ENCODE results near the gene KATNAL1.

The KATNAL1 gene

DNA sequence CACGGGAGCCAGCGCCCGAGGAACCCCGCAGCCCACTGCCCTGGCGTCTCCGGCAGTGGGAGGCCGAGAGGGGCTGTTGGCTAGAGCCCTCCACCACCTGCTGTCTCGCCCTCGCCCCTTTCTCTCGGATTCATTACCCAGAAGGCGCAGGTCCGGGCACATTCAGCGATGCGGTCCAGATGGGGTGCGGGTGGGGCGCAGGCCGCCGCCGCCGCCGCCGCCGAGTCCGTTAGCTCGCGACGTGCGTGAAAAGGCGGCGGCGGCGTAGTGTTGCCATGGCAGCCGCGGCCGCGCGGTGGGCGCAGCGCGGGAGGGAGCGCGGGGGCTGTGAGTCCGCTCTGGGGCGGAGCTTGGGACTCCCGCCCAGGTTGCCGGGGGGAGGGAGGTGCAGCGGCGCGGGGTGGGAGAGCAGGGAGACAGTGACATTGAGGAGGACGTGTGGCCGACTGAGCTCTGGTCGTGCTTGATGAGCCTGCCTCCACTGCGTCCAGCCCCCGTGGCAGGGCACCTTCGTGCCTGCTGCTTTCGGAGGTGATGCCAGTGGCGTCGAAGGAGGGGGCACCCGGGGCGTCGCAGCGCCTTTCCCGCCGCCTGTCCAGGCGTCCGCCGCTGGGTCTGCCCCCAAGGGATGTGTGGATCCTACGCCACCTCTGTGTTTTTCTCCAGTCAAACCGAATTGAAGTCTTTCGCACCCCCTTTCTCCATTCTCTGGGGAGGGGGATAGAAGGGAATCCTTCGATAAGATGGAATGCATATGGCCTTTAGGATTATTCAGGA lies at the start of gene KATNAL1:
TSS of gene KATNAL1 (minus strand) at position 358 of the 777 bp plus-strand sequence. CDS start 23,774 bp downstream, outside the sequence.
- DNase-seq (ENCODE audit: low read depth in 2 of 2) = peak; percentile 45 to 71

DNA sequence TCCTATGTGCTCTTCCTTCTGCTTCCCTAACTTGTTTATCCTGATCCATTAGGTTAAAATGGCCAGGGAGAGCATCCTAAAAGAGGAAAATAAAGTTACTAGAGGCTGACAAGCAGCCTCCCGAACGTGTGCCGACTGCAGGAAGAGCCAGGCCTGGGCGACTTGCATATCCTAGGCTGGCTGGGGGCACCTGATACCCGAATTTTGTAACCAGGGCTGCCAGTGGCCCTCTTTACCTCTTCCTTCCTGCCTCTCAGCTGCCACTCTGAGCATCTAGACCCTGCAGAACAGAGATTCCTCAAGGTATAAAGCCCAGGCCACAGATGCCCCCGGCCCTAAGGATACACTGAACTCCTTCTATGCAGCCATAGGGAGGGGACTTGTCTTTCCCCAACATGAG lies 48.5 kb upstream of the KATNAL1 start:
- no peak for DNase-seq (ENCODE audit: low read depth in 2 of 2)

DNA sequence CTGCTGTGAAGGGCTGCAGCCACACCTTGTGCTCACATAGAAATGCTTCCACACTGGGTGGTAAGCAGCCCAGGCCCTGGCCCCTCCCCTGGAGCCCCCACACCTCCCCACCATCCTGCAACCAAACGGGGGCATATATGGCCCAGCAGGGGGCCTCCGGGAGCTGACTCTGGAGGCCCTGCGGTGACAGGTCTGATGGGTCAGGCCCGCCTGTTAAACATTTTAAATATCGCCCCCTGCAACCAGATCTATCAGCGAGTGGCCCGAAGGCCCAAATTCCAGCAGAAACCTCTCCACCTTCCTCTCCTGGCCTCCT lies 48.0 kb upstream of the KATNAL1 start:
- peak in 1 of 2 donors; percentile 32 for DNase-seq (ENCODE audit: low read depth in 2 of 2)

- no peak for DNase-seq (ENCODE audit: low read depth in 2 of 2)
Observed at GRCh38 chr13:30354493-30355383, 47.4 kb upstream of the KATNAL1 start.

DNA sequence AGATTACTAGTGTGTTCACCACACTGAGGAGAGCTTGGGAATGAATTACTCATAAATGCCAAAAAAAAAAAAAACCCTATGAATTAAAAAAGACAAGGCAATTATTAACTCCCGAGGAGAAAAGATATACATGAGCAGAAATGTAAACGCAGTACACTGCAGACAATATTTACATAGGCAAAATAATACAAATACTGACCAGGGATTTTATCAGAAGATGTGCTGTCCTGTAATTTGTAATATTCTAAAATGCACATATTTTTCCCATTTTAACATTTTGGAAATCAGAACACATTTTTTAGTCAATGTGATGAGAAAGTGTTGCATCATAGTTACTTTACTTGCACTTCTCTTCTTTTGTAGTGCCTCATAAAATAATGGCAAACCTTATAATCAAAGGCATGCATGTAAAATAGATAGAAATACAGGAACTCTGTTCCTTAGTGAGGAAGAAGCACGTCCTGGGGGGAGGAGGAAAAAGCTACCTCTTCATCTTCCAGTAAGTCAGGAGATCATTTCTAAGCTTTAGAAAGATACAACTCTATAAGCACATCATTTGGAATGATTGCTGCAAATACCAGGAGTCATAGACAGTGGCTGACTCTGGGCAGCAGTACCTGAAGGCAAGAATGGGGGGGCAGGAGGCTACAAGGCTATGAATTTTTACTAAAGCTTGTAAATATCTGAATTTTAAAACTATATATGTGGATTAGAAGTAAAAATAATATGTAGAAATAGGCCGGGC lies 46.3 kb upstream of the KATNAL1 start:
- DNase-seq (ENCODE audit: low read depth in 2 of 2) = no peak

- no peak for DNase-seq (ENCODE audit: low read depth in 2 of 2)
Observed at GRCh38 chr13:30353060-30353459, 45.7 kb upstream of the KATNAL1 start.

- DNase-seq (ENCODE audit: low read depth in 2 of 2) = no peak
Observed at GRCh38 chr13:30352121-30352520, 44.8 kb upstream of the KATNAL1 start.

DNA sequence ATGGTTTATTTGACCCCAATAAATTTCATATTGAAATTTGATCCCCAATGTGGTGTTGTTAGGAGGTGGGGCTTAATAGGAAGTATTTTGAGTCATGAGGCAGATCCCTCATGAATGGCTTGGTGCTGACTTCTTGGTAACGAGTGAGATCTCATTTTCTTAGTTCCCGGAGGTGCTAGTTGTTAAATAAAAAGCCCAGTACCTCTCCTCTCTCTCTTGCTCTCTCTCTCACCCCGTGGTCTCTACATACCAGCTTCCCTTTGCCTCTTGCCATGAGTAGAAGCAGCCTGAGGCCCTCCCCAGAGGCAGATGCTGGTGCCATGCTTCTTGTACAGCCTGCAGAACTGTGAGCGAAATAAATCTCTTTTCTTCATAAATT lies 39.4 kb upstream of the KATNAL1 start:
- DNase-seq (ENCODE audit: low read depth in 2 of 2) = no peak

DNA sequence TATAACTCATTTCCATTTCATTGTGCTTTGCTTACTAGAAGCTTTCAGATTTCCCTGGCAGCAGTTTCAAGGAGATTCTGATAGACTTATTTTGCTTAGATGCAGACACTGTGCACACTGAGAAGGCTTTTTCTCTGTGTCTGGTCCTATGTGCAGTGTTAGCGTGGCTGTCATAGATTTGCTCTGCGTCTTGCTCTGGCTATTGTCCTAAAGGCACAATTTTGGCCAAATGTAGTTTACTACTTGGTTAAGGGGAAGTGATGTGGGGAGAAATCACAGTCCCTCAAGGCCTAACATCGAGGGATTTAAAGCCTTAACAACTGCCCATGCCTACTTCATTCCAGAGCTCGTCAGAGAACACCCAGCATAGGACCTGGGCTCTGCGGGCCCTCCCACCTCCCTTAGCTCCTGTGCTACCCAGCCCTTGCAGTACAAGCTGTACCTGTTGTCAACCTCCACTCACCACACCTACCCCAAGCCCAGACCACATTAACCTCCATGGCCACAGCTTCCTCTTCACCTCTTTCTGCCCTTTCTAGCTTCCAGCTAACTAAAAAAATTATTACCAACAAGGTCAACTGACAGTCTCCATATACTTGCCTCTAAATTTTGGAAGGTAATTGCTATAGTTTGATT lies 38.9 kb upstream of the KATNAL1 start:
- DNase-seq (ENCODE audit: low read depth in 2 of 2) = peak; percentile 28 to 40

DNA sequence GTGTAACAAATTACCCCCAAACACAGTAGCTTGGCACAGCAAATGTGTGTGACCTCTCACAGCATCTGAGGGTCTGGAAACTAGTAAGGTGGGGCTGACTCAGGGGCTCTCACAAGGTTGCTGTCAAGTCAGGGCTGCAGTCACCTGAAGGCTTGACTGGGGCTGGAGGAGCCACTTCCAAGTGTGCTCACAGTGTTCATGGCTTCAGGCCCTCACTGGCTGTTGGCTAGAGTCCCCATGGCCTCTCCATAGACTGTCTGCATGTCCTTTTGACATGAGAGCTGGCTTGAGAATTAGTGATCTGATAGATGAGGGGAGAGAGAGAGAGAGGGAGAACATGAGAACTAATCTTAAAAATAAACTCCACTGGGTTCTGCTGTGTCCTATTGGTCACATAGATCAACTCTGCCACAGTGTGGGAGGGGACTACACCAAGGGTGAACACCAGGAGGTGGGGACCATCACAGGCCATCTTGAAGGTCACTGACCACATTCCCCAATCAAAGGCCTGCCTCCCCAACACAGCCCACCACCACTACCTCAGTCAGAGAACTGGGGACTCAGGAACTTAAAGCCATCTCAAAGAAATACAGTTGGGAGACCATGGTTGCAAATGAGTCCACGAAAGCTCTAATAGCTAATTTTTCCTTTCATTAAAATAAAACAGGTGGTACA lies 38.2 kb upstream of the KATNAL1 start:
- DNase-seq (ENCODE audit: low read depth in 2 of 2) = no peak

GRCh38 chr13:30341815-30342570 lies 34.6 kb upstream of the KATNAL1 start:
- no peak for DNase-seq (ENCODE audit: low read depth in 2 of 2)

DNA sequence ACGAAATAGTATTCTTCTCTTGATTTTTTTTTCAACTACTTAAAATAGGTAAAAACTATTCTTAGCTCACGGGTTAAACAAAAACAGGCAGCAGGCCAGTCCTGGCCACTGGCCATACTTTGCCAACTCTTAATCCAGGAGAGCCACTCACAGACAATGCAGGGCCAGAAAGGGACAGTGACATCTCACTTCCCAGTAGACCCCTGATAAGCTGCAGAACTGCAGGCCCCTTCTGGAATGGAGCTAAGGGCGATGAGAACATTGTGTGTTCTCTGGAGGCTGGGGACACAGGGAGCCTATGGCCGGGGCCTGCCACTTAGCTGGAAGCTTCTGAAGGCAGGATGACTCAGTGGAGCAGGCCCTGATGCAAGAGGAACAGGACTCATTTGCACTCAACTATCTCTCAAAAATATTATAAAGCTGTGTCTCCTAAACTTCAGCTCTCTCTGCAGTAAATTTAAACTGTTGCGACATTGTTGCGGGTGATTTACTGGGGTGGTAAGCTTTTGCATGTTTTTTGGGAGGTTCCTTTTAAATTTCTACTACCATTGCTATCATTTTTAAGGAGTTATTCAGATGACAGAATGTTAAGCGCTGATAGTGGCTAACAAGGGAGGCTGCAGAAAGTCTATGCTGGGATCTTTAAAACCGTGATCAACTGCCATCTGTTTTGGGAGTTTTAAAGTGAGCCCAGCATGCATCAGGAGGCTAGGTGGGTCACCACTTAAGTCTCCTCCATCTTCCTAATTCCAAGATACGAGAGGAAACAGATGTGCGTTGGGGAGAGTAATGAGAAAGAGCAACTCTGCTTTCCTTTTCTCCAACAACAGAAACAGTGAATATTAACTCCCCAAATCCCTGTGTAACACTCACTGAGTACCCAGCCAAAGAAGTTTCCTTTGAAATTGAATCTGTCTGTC lies 33.2 kb upstream of the KATNAL1 start:
- no peak for DNase-seq (ENCODE audit: low read depth in 2 of 2)

DNA sequence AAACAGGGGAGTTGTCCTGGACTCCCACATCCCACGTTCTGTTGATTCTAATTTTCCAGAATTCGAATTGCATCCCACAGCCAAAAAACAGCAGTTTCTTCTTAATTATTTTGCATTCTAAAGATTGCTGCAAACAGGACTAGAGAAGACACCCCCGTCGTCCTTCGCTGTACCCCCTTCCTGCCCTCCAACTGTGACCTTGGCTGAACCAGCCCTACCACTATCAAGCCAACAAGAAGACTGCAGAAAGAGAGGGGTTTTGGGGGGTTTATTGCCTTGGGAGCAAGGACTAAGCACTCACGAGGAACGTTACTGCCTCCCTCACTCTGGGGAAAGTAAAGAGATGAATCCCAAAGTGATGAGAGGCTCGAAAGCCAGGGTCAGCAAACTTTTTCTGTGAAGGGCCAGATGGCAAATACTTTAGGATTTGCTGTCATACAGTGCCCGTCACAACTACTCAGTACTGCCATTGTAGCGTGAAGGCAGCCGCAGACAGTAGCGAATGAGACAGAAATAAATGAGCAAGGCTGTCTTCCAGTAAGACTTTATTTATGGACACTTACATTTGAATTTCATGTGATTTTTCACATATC lies 32.5 kb upstream of the KATNAL1 start:
- no peak for DNase-seq (ENCODE audit: low read depth in 2 of 2)

DNA sequence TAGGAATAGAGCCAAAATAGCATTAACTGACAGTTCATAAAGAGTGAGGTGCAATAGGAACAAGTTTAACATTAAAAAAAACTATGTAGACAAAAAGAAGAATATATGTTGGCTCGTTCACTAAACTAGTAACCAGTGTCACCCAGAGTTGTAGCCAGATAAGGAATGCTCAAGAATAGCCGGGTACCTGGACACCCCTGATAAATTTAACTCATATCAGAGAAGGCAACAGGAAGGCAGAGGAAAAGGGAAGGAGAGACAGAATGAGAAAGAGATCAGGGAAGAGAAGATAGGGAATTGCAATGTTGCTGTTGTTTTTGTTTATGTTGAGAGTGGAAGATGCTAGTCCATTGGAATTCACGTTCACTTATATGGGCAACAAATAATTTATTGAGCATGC lies 31.6 kb upstream of the KATNAL1 start:
- no peak for DNase-seq (ENCODE audit: low read depth in 2 of 2)

DNA sequence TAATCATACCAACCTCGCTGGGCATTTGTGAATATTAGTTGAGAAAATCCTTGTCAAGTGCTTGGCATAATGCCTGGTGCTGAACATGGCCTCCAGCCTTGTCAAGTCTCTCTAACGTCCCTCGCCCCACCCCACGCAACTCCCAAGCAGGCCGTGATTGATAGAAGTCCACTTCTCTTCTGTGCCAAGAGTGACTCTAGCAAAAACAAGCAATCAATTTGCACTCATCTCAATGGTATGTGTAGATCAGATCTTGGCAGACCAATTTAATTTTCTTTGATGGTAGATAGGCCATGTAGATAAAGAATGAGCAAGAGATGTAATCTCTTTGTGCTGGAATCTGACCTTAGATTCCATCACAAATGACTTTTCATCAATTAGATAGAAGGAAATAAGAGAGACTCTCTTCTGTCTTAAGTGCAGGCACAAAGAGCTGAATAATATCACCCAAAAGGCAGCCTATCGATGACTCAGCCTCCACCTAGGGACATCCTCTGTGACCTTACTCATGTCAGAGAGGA lies 31.0 kb upstream of the KATNAL1 start:
- DNase-seq (ENCODE audit: low read depth in 2 of 2) = no peak

DNA sequence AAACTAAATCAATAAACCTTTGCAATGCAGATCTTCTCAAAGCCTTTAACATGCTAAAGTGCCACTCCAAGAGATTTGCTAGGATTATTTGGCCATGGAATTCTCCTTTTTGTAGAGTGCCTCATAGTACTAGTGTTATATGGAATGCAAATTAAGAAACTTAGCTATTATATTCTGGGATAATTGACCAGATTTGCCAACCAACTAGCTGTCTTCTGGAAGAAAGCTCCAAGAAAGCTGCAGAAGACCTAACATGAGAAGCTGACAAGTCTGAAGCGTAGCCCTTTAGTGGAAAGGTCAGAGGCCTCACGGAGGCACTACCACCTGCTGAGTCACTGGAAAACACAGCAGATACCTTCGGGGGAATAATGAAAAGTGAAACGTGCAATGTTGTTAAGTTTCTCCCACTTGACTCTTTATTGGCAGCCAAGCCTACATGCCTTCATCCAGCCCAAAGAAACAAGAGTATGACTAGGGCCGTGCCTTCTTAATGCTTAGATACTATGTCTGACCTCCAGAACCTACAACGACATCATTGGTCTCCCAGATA lies 29.8 kb upstream of the KATNAL1 start:
- no peak for DNase-seq (ENCODE audit: low read depth in 2 of 2)

DNA sequence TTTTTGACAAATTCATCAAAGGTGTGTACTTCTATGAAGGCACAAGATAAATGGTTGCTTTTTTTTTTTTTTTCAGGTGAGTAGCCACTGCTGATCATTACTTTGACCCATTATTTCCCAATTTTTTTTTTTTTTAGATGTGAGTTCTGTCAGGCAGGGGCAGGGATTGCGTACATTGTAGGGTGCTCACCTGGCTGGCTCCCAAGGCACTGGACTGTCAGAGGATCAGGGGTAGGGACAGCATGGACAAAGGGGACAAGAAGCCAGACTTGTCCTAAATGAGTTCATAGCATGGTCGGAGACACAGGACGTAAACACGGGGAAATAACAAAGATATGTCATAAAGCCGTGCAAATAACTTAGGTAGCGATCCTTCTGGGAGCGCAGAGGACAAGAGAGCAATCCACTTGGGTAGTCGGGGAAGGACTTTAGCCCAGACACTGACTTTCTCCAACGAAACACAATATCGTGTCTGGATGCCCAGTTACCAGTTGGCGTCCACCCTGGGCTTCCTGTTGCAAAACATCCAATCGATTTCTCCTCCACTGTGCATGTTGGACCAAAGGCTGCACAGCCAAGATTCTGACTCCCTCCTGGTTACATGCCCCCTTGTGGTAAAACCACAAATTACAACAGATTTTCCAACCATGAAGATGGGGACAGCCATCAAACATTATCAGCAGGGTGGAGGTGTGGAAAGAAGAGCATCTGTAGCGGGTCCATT lies 27.5 kb upstream of the KATNAL1 start:
- DNase-seq (ENCODE audit: low read depth in 2 of 2) = no peak

DNA sequence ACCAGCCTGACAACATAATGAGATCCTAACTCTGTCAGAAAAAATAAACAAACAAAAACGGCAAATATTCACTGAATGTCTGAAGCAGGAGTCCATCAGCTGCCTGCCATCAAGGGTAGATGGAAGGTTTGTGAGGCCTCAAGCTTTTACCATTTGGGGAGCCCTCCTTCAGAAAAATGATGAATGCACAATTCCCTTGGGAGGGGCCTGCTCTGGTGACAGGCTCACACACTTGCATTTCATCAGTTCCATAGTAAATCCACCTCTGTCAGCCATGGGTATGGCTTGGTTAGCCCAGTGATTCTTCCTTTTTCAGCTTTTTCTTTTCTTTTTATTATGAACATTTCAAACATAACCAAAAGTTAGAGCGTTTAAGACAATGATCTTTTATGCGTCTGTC lies 26.3 kb upstream of the KATNAL1 start:
- DNase-seq (ENCODE audit: low read depth in 2 of 2) = no peak

Measured in stimulated activated CD8-positive, alpha-beta memory T cell treated with anti-CD3 and anti-CD28 coated beads, Interleukin-7, amount 100 ng/mL, for 4 hours (primary cell).